Peyer's patch (tissue), 4 donors: ENCODE measurements around the gene EEFSEC.

Source experiments
- POLR2A ChIP-seq, 2 donors: fragments of 450-650 bp; IDR thresholded peaks; one replicate each; pipeline ENCODE4 v1.5.1; 2017; ENCODE audit warnings: antibody characterized with exemption in 2 of 2, mild to moderate bottlenecking in 2 of 2, moderate library complexity in 2 of 2
- TF ChIP-seq, protein P1 (sequence below), 6 experiments: fragments of 450-650 bp in 4 of 6; fragments of 200-600 bp in 2 of 6; sonication (generic) in 1 of 6; IDR thresholded peaks; one replicate each; pipeline ENCODE4 v1.5.1; 2017 to 2019; ENCODE audit warnings: antibody characterized with exemption in 6 of 6, mild to moderate bottlenecking in 3 of 6, moderate library complexity in 1 of 6

DNA sequence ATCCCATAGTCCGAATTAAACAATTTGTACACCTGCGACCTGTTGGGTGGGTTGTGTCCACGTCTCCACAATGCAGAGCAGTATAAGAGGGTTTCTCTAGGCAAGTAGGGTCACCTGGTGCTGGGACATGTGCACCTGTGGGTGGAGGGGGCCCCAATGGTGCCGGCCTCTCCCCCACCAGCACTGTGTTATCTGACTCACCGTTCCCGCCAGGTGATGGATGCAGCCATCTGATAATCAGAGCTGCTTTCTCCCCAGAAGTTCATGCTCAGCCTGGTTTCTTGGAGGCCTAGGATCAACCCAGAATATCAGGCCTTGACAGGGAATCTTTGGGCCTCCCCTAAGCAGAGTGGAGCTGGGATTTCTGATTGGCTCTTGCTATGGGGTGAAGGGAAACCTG is 227.4 kb downstream of the EEFSEC start:
- TF ChIP-seq, protein P1, sequence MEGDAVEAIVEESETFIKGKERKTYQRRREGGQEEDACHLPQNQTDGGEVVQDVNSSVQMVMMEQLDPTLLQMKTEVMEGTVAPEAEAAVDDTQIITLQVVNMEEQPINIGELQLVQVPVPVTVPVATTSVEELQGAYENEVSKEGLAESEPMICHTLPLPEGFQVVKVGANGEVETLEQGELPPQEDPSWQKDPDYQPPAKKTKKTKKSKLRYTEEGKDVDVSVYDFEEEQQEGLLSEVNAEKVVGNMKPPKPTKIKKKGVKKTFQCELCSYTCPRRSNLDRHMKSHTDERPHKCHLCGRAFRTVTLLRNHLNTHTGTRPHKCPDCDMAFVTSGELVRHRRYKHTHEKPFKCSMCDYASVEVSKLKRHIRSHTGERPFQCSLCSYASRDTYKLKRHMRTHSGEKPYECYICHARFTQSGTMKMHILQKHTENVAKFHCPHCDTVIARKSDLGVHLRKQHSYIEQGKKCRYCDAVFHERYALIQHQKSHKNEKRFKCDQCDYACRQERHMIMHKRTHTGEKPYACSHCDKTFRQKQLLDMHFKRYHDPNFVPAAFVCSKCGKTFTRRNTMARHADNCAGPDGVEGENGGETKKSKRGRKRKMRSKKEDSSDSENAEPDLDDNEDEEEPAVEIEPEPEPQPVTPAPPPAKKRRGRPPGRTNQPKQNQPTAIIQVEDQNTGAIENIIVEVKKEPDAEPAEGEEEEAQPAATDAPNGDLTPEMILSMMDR (IDR thresholded peaks at IDR 0.05): no peak
- TF ChIP-seq POLR2A (IDR thresholded peaks at IDR 0.05): no peak
